GM12891 (cell line): ENCODE data around the gene SULT1A1.

Source experiments
- POLR2A ChIP-seq: IDR thresholded peaks from 2 replicates; pipeline ENCODE4 v1.6.1; 2011; ENCODE audit warnings: low read depth, low read length, control low read depth
- POLR2AphosphoS5 ChIP-seq: IDR thresholded peaks from 2 replicates; pipeline ENCODE4 v1.6.1; 2011; ENCODE audit warnings: low read depth, low read length, control low read depth
- SPI1 ChIP-seq: IDR thresholded peaks from 2 replicates; pipeline ENCODE4 v1.6.1; 2011; ENCODE audit warnings: low read depth, low read length, control low read depth
- TAF1 ChIP-seq: IDR thresholded peaks from 2 replicates; pipeline ENCODE4 v1.6.1; 2011; ENCODE audit warnings: low read depth, low read length, control low read depth

GRCh38 chr16:28567292-28567691 lies 42.6 kb downstream of the SULT1A1 start:
- TF ChIP-seq POLR2AphosphoS5 (no peak), POLR2A (no peak), SPI1 (no peak), TAF1 (no peak)
